ENCODE results near the gene IFNA17.

IFNA17 gene

GRCh38 chr9:21228122-21228521 lies at the start of gene IFNA17:
TSS of gene IFNA17 (minus strand) at chr9:21228222. CDS start at chr9:21228173, 49 bp downstream.
- no peak for TF ChIP-seq CTCF (IDR thresholded peaks at IDR 0.05; ENCODE audit: extremely low read depth, insufficient read depth, missing control alignments)
- in situ Hi-C loops (cut with MboI; ENCODE audit: low pct_unique_long_range_greater_than_20kb, low sequenced_read_pairs, unreplicated experiment) = loop anchor here (25.0 kb wide), 1 partner anchor 209 kb away; the partner anchor contains the start of gene IFNA1
- no peak for DNase-seq (ENCODE audit: low spot score)

- TF ChIP-seq CTCF (IDR thresholded peaks at IDR 0.05; ENCODE audit: extremely low read depth, insufficient read depth, missing control alignments) = no peak
- in situ Hi-C loops (cut with MboI; ENCODE audit: low pct_unique_long_range_greater_than_20kb, low sequenced_read_pairs, unreplicated experiment) = no loop called here
These were observed 40.3 kb upstream of the IFNA17 start for GRCh38 chr9:21268347-21268657.

GRCh38 chr9:21267485-21268346 lies 39.7 kb upstream of the IFNA17 start:
- no peak for DNase-seq (ENCODE audit: low spot score)
- in situ Hi-C loops (cut with MboI; ENCODE audit: low pct_unique_long_range_greater_than_20kb, low sequenced_read_pairs, unreplicated experiment) = no loop called here
- TF ChIP-seq CTCF (IDR thresholded peaks at IDR 0.05; ENCODE audit: extremely low read depth, insufficient read depth, missing control alignments) = no peak

More at GRCh38 chr9:21268347-21268657, 40.3 kb upstream of the IFNA17 start:
- DNase-seq (ENCODE audit: low spot score) = no peak

- TF ChIP-seq CTCF (IDR thresholded peaks at IDR 0.05; ENCODE audit: extremely low read depth, insufficient read depth, missing control alignments) = no peak
- in situ Hi-C loops (cut with MboI; ENCODE audit: low pct_unique_long_range_greater_than_20kb, low sequenced_read_pairs, unreplicated experiment) = no loop called here
- DNase-seq (ENCODE audit: low spot score) = no peak
These were observed 38.9 kb upstream of the IFNA17 start for GRCh38 chr9:21266733-21267484.

GRCh38 chr9:21265421-21266189 lies 37.6 kb upstream of the IFNA17 start:
- no peak for DNase-seq (ENCODE audit: low spot score)
- in situ Hi-C loops (cut with MboI; ENCODE audit: low pct_unique_long_range_greater_than_20kb, low sequenced_read_pairs, unreplicated experiment) = no loop called here
- no peak for TF ChIP-seq CTCF (IDR thresholded peaks at IDR 0.05; ENCODE audit: extremely low read depth, insufficient read depth, missing control alignments)

GRCh38 chr9:21255538-21256212 lies 27.7 kb upstream of the IFNA17 start:
- no peak for DNase-seq (ENCODE audit: low spot score)
- in situ Hi-C loops (cut with MboI; ENCODE audit: low pct_unique_long_range_greater_than_20kb, low sequenced_read_pairs, unreplicated experiment) = no loop called here
- no peak for TF ChIP-seq CTCF (IDR thresholded peaks at IDR 0.05; ENCODE audit: extremely low read depth, insufficient read depth, missing control alignments)

Measured in GM13977 (cell line).